T1000 (cell line): ENCODE results near the gene NUP93.

ENCODE experiments used
- DNase-seq: peaks from one replicate; lab custom pipeline; 2025; ENCODE audit warnings: mixed read lengths; lab: John Stamatoyannopoulos, UW

Gene NUP93

GRCh38 chr16:56729735-56730662, at the start of gene NUP93:
TSS of gene NUP93 (plus strand) at chr16:56730129. CDS start at chr16:56748248, 18,119 bp downstream.
- DNase-seq, result peak; percentile 83

- DNase-seq, result peak; percentile 74
Observed at GRCh38 chr16:56681939-56682702, 47.8 kb upstream of the NUP93 start, which contains the start of gene MT1X. TSS of gene MT1X (plus strand) at chr16:56682470. CDS start at chr16:56682541, 71 bp downstream.

GRCh38 chr16:56682703-56683397, 47.1 kb upstream of the NUP93 start:
- no peak for DNase-seq

GRCh38 chr16:56683424-56684172, 46.3 kb upstream of the NUP93 start:
- no peak for DNase-seq

GRCh38 chr16:56684256-56684925, 45.5 kb upstream of the NUP93 start:
- DNase-seq, result no peak

- no peak for DNase-seq
Observed at GRCh38 chr16:56684926-56685590, 44.9 kb upstream of the NUP93 start.

GRCh38 chr16:56686758-56687157, 43.2 kb upstream of the NUP93 start:
- no peak for DNase-seq

GRCh38 chr16:56688762-56689161, 41.2 kb upstream of the NUP93 start:
- DNase-seq, result no peak

GRCh38 chr16:56689171-56689570, 40.8 kb upstream of the NUP93 start:
- DNase-seq, result no peak

GRCh38 chr16:56690420-56691122, 39.4 kb upstream of the NUP93 start:
- no peak for DNase-seq

- no peak for DNase-seq
Observed at GRCh38 chr16:56691885-56692284, 38.0 kb upstream of the NUP93 start.

- no peak for DNase-seq
Observed at GRCh38 chr16:56695246-56695645, 34.7 kb upstream of the NUP93 start.

GRCh38 chr16:56697456-56698155, 32.3 kb upstream of the NUP93 start:
- no peak for DNase-seq

GRCh38 chr16:56700195-56700594, 29.7 kb upstream of the NUP93 start:
- DNase-seq, result no peak

GRCh38 chr16:56700631-56701030, 29.3 kb upstream of the NUP93 start:
- no peak for DNase-seq

GRCh38 chr16:56701534-56701933, 28.4 kb upstream of the NUP93 start:
- no peak for DNase-seq

GRCh38 chr16:56702836-56703235, 27.1 kb upstream of the NUP93 start:
- no peak for DNase-seq

- no peak for DNase-seq
Observed at GRCh38 chr16:56708525-56709442, 21.1 kb upstream of the NUP93 start.
